Measurements from ENCODE around the gene SLC16A5.

DNA sequence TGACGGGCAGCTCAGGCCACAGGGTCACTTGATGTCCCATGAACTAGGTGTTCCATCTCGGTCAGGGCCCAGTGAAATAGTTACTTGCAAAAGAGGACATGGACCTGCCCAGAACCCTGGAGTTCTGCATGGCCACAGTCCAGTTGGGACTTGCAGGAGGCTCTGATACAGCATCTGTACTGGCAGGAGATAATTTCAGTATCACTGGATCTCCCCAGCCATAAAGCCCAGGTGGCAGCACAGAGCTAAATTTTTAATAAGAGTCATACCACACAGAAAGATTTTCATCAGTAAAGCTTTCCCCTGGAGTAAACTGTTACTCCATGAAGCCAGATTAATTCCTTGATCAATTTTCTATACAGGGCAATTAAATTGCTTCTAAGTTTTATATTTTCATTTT lies 18.0 kb upstream of the SLC16A5 start:
- TF ChIP-seq EZH2 (IDR thresholded peaks at IDR 0.05; ENCODE audit: low read depth) = no peak
- TF ChIP-seq, protein P1, sequence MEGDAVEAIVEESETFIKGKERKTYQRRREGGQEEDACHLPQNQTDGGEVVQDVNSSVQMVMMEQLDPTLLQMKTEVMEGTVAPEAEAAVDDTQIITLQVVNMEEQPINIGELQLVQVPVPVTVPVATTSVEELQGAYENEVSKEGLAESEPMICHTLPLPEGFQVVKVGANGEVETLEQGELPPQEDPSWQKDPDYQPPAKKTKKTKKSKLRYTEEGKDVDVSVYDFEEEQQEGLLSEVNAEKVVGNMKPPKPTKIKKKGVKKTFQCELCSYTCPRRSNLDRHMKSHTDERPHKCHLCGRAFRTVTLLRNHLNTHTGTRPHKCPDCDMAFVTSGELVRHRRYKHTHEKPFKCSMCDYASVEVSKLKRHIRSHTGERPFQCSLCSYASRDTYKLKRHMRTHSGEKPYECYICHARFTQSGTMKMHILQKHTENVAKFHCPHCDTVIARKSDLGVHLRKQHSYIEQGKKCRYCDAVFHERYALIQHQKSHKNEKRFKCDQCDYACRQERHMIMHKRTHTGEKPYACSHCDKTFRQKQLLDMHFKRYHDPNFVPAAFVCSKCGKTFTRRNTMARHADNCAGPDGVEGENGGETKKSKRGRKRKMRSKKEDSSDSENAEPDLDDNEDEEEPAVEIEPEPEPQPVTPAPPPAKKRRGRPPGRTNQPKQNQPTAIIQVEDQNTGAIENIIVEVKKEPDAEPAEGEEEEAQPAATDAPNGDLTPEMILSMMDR (conservative IDR thresholded peaks at IDR 0.05) = peak; percentile 65

Data from PC-9 (cell line).